IPS-18c (cell line): Measurements from ENCODE around the gene SASH1.

Experiments used
- H3K4me3 ChIP-seq: 2 replicates; pipeline ENCODE4 v1.7.0; 2013; ENCODE audit warnings: low read depth, mild to moderate bottlenecking, low read length, moderate library complexity; ENCODE audit not compliant: insufficient read depth
- H3K9me3 ChIP-seq: one replicate; pipeline ENCODE4 v1.6.1; 2013; ENCODE audit warnings: mild to moderate bottlenecking, low read length, moderate library complexity; ENCODE audit not compliant: control insufficient read depth, insufficient read depth

The SASH1 gene

DNA sequence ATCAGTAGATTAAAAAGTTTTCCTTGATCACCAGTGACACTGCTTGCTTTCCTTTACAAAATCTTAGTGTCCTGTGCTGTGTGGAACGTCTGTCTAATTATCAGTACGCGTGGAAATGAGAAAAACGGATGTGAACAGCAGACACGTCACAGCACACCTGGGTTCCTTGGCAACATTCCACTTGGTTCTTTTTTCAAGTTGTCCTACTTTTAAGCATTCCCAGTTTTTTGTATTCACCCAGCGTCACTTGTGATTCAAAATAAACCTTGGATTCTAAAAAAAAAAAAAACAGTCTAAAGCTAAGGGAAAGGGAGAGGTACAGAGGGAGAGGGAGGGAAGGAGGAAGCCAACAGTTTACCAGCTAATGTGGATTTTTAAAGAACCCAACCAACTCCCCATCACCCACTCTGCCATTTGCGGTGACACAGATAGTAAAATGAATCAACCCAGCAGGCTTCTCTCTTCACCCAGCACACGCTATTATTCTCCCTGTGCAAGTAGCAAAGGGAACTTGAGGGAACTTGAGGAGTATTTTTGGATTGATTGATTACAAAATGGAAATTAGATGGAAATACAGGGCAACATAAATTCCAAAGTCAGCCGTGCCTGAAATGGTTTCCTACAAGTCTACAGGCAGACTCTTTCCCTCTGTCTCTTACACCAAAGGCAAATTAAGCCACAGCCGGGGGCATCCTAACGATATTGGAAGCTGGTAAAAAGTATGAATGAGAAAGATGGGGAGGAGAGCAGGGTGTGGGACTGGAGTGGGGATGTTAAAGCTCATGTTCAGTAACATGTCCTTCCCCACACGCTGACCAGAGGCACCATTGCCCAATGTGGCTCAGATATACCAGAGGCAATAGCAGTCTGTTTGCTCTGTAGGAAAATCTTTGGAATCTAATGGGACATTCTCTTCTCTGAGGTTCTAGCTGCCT is 129.8 kb downstream of the SASH1 start:
- H3K4me3 ChIP-seq: no peak overlapping the region
- H3K9me3 ChIP-seq: no peaks in the 10 kb centered on the region

DNA sequence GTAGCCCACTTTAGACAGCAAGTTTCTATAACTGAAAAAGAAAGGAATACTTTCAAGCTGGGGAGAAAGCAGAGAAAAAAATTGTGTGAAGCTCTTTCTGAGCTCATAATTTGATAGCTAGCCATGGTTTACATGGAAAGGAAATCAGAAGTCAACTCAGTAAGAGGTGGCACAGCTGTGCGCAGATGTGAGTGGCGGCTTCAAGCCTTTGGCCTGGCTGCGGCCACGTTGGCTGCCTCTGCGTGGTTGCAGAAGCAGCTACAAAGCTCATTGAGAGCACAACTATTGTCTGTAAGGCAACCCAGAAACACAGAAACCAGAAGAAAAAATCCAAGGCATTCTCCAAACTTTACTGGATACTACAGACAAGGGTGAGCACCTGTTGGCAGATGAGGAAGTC is 136.9 kb downstream of the SASH1 start:
- Histone ChIP-seq H3K4me3 (no peak overlapping the region), H3K9me3 (no peaks in the 10 kb centered on the region)

DNA sequence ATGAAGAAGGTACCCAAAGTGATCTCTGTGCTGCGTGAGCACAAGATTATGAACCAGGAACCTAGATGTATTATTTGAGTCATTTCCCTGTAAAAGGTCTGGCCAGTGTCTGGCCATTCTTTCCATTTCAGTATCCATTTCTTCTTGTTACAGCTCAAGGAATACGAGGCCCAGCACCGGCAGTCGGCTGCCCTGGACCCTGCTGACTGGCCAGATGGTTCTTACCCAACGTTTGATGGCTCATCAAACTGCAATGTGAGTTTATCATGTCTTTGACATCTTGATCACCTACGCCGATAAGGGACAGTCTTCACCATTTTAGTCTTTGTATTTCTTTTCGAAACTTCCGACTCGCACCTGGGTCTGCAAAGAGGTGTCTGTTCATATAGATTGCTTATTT is 144.8 kb downstream of the SASH1 start:
- H3K4me3 ChIP-seq: no peak overlapping the region
- no peaks in the 10 kb centered on the region for H3K9me3 ChIP-seq

GRCh38 chr6:148491638-148492251 is 149.1 kb downstream of the SASH1 start:
- Histone ChIP-seq H3K9me3 (no peaks in the 10 kb centered on the region), H3K4me3 (no peak overlapping the region)

- no peak overlapping the region for H3K4me3 ChIP-seq
- H3K9me3 ChIP-seq: no peaks in the 10 kb centered on the region
Measured at GRCh38 chr6:148492654-148493290, 150.1 kb downstream of the SASH1 start.

GRCh38 chr6:148493424-148493823 is 150.8 kb downstream of the SASH1 start:
- Histone ChIP-seq H3K4me3 (no peak overlapping the region), H3K9me3 (no peaks in the 10 kb centered on the region)

GRCh38 chr6:148494226-148494625 is 151.6 kb downstream of the SASH1 start:
- no peaks in the 10 kb centered on the region for H3K9me3 ChIP-seq
- H3K4me3 ChIP-seq: no peak overlapping the region

- no peaks in the 10 kb centered on the region for H3K9me3 ChIP-seq
- no peak overlapping the region for H3K4me3 ChIP-seq
Measured at GRCh38 chr6:148495029-148495428, 152.4 kb downstream of the SASH1 start.

- H3K4me3 ChIP-seq: no peak overlapping the region
Measured at GRCh38 chr6:148497257-148497656, 154.6 kb downstream of the SASH1 start.

DNA sequence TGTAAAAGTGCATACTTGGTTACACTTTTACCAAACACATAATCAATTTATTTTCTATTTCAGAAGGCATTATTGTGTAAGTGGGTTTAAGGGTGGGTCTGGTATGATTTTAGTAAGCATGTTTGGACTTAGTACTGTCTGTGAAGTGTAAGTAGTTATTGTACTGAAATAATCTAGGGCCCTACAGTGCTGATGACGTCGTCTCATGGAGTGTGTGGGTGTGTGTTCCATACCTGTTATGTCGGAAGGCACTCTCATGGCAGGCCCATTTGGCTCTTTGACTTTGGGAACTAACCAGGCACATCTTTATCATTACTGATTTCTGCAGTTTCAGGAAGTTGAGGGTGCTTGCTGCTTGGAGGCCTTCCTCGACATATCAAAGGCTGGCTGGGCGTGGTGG is 155.1 kb downstream of the SASH1 start:
- no peaks in the 10 kb centered on the region for H3K9me3 ChIP-seq
- no peak overlapping the region for H3K4me3 ChIP-seq

More at GRCh38 chr6:148497257-148497656, 154.6 kb downstream of the SASH1 start:
- no peaks in the 10 kb centered on the region for H3K9me3 ChIP-seq

- no peaks in the 10 kb centered on the region for H3K9me3 ChIP-seq
Measured at GRCh38 chr6:148500402-148500801, 157.8 kb downstream of the SASH1 start.

DNA sequence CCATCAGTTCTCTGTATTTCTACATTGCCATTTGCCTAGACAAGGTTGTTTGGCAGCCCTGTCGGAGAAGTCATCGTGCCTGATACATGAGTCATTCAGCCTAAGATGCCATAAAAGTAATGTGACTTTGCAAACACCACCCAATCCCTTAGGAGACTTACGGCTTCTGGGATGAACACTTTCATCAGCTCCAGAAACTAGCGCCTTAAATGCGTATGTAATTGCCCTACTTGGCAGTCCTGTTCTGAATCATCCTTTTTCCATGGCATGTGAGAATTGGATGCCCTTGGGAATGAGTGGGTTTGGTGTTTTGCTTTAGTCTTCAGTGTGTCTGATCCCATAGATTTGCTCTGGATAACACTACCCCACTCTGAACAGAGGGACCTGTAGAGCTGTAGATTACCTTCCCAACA is 158.5 kb downstream of the SASH1 start:
- Histone ChIP-seq H3K9me3 (no peaks in the 10 kb centered on the region), H3K4me3 (no peak overlapping the region)

More at GRCh38 chr6:148500402-148500801, 157.8 kb downstream of the SASH1 start:
- H3K4me3 ChIP-seq: no peak overlapping the region

DNA sequence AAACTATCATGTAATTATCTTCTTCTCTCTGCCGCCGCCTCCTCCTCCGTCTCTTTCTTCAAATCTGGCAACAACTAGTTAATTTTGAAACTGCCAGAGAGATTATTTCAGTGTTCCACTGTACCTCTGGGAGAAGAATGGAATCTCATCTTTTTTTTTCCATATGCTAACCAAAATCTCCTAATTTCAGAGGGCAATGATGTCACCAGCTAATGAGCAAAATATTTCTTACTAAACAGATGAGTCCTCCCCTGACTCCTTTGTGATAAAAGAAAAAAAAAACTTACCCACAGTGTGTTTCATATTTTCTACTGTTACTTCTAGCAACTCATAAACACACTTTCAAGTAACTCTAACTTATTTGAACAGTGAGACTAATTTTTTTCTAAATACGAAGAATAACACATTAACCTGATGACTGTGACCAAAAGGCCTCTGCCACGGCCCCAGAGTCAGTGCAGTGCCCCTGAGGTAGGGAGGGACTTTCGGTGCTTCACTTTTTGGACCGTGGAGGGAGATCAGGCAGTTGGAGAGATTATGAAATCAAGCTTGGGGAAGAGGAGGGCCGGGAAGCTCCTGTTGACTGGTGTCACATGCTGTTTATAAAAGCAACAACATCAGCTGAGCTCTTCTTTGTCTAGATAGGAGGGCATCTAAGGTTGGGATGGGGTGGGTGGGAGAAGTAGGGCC is 159.6 kb downstream of the SASH1 start:
- H3K9me3 ChIP-seq: no peaks in the 10 kb centered on the region
- H3K4me3 ChIP-seq: no peak overlapping the region

- no peaks in the 10 kb centered on the region for H3K9me3 ChIP-seq
- no peak overlapping the region for H3K4me3 ChIP-seq
Measured at GRCh38 chr6:148502773-148503135, 160.1 kb downstream of the SASH1 start.

GRCh38 chr6:148503703-148504102 is 161.1 kb downstream of the SASH1 start:
- Histone ChIP-seq H3K9me3 (no peaks in the 10 kb centered on the region), H3K4me3 (no peak overlapping the region)

GRCh38 chr6:148507774-148508173 is 165.1 kb downstream of the SASH1 start:
- Histone ChIP-seq H3K9me3 (no peaks in the 10 kb centered on the region), H3K4me3 (no peak overlapping the region)

GRCh38 chr6:148508401-148509041 is 165.9 kb downstream of the SASH1 start:
- Histone ChIP-seq H3K4me3 (no peak overlapping the region; the same call in 1 of the 2 replicates), H3K9me3 (no peaks in the 10 kb centered on the region)
